ENCODE measurements around the gene TYK2. TPM values are rescaled to one million over a fixed set of nuclear protein-coding genes. Genes with fewer than 3 reads are reported as not detected.

Gene TYK2
- total and polyA plus RNA-seq, 9 of the 15 experiments (the other 6 are each of a cell fraction or from before 2014, with no cell fraction given), result 15.0 to 182 (median 85.9) TPM

DNA sequence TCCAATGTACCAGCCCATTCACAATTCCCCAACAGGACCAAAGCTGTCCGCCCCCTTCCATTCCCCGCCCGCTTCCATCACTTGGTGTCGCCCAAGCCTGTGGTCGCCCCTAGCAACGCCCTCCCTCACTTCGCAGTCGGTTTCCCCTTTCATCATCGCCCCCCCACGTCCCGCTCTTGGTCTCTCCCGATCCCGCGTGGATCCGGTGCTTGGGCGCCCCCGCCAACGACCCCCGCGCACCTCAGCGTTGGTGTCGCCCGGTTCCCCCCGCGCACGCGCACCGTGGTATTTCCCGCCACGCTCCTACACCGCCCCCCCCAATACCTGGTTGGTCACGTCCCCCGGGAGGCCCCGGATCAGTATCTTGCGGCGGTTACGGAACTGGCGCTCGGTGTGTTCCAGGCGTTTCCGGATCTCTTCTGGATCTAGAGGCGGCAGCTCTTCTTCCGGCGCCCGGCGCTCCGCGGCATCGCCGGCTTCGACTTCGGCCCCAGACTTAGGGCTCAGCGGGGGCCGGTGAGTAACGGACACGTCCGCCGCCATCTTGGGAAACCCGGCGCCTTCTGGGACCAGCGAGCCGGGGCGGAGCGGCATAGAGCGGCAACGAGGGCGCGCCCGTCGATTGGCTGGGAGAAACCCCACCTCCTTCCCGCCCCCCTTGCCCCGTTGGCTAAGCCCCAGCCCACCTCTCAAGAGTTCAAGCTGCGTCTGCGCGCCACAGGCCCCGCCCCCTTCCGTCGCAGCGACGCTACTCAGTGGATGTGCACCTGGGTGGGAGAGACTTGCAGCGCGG is 47.2 kb downstream of the TYK2 start, which contains the start of gene RAVER1 (continued):
- no peak for TF ChIP-seq MEF2D (tag; conservative IDR thresholded peaks at IDR 0.05; ENCODE audit: low read depth)
- TF ChIP-seq SMARCC2 (IDR thresholded peaks at IDR 0.05; ENCODE audit: low read depth), result no peak
- no peak for TF ChIP-seq SPI1 (IDR thresholded peaks at IDR 0.05; ENCODE audit: borderline replicate concordance, low read depth, low read length)
- 0 out of 2 replicates have a peak, but pooled peaks have one; percentile 64 for TF ChIP-seq SRSF1 (IDR thresholded peaks at IDR 0.05; ENCODE audit: low read depth, low read length)
- peak; percentile 78 for TF ChIP-seq E2F1 (CRISPR knock-in tag; IDR thresholded peaks at IDR 0.05)
- TF ChIP-seq FOXK2 (conservative IDR thresholded peaks at IDR 0.05 in 1 of 2, IDR thresholded peaks at IDR 0.05 in 1 of 2; ENCODE audit: low read depth in 2 of 2), result peak in 1 of 2 experiments; percentile 99; a peak in 2 of 4 replicates
- TF ChIP-seq FOXM1 (IDR thresholded peaks at IDR 0.05; ENCODE audit: low read depth), result peak; percentile 22; the same call in 1 of the 2 replicates
- TF ChIP-seq FOXM1 (CRISPR knock-in tag; IDR thresholded peaks at IDR 0.05; ENCODE audit: low read depth), result 0 out of 2 replicates have a peak, but pooled peaks have one; percentile 28
- TF ChIP-seq TCF7 (IDR thresholded peaks at IDR 0.05; ENCODE audit: borderline replicate concordance), result peak; percentile 47; the same call in 1 of the 2 replicates
- peak; percentile 94 for TF ChIP-seq HNRNPLL (IDR thresholded peaks at IDR 0.05; ENCODE audit: low read depth, low read length, poor library complexity, severe bottlenecking)
- TF ChIP-seq, protein P1, sequence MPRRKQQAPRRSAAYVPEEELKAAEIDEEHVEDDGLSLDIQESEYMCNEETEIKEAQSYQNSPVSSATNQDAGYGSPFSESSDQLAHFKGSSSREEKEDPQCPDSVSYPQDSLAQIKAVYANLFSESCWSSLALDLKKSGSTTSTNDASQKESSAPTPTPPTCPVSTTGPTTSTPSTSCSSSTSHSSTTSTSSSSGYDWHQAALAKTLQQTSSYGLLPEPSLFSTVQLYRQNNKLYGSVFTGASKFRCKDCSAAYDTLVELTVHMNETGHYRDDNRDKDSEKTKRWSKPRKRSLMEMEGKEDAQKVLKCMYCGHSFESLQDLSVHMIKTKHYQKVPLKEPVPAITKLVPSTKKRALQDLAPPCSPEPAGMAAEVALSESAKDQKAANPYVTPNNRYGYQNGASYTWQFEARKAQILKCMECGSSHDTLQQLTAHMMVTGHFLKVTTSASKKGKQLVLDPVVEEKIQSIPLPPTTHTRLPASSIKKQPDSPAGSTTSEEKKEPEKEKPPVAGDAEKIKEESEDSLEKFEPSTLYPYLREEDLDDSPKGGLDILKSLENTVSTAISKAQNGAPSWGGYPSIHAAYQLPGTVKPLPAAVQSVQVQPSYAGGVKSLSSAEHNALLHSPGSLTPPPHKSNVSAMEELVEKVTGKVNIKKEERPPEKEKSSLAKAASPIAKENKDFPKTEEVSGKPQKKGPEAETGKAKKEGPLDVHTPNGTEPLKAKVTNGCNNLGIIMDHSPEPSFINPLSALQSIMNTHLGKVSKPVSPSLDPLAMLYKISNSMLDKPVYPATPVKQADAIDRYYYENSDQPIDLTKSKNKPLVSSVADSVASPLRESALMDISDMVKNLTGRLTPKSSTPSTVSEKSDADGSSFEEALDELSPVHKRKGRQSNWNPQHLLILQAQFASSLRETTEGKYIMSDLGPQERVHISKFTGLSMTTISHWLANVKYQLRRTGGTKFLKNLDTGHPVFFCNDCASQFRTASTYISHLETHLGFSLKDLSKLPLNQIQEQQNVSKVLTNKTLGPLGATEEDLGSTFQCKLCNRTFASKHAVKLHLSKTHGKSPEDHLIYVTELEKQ (CRISPR knock-in tag; IDR thresholded peaks at IDR 0.05), result no peak
- TF ChIP-seq ZFP36 (IDR thresholded peaks at IDR 0.05; ENCODE audit: low read depth, low read length, partially characterized antibody), result no peak
- TF ChIP-seq ZNF785 (CRISPR knock-in tag; IDR thresholded peaks at IDR 0.05), result no peak
- TF ChIP-seq, protein P2, sequence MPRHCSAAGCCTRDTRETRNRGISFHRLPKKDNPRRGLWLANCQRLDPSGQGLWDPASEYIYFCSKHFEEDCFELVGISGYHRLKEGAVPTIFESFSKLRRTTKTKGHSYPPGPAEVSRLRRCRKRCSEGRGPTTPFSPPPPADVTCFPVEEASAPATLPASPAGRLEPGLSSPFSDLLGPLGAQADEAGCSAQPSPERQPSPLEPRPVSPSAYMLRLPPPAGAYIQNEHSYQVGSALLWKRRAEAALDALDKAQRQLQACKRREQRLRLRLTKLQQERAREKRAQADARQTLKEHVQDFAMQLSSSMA (CRISPR knock-in tag; IDR thresholded peaks at IDR 0.05), result no peak
- no peak for TF ChIP-seq CC2D1A (IDR thresholded peaks at IDR 0.05)
- peak; percentile 95 for TF ChIP-seq MBD2 (IDR thresholded peaks at IDR 0.05; ENCODE audit: borderline replicate concordance, low read depth)
- TF ChIP-seq USF1 (CRISPR knock-in tag; IDR thresholded peaks at IDR 0.05), result peak; percentile 28; the same call in 1 of the 2 replicates
- TF ChIP-seq SAFB2 (IDR thresholded peaks at IDR 0.05; ENCODE audit: borderline replicate concordance, low read depth, low read length, severe bottlenecking), result no peak
- TF ChIP-seq SRSF7 (optimal IDR thresholded peaks at IDR 0.05; ENCODE audit: low read depth, low read length), result no peak
- TF ChIP-seq CEBPG (CRISPR knock-in tag; IDR thresholded peaks at IDR 0.05), result no peak; the same call in 1 of the 2 replicates
- no peak for TF ChIP-seq CEBPG (tag; conservative IDR thresholded peaks at IDR 0.05 in 1 of 2, IDR thresholded peaks at IDR 0.05 in 1 of 2)

All from K562 (cell line).